K562 (cell line): ENCODE measurements around the gene OPCML.

Experiments
- CBX5 ChIP-seq: IDR thresholded peaks from 2 replicates; pipeline ENCODE4 v1.6.1; 2014; ENCODE audit warnings: low read depth, borderline replicate concordance
- EP300 ChIP-seq: IDR thresholded peaks from 2 replicates; pipeline ENCODE4 v1.6.1; 2012; ENCODE audit warnings: low read length, improper control_type of control experiment
- EZH2 ChIP-seq: IDR thresholded peaks from 2 replicates; pipeline ENCODE4 v1.6.1; 2012; ENCODE audit warnings: low read depth, mild to moderate bottlenecking, inconsistent platforms, low read length, borderline replicate concordance
- KDM1A ChIP-seq, 2 experiments: fragments of 450-650 bp; IDR thresholded peaks; 2 replicates each; pipeline ENCODE4 v1.6.1; 2016; ENCODE audit warnings: mild to moderate bottlenecking in 2 of 2
- L3MBTL2 ChIP-seq: fragments of 450-650 bp; IDR thresholded peaks from 2 replicates; pipeline ENCODE4 v1.6.1; 2016; ENCODE audit warnings: mild to moderate bottlenecking, moderate library complexity
- NCOA1 ChIP-seq: fragments of 450-650 bp; IDR thresholded peaks from 2 replicates; pipeline ENCODE4 v1.6.1; 2016; ENCODE audit warnings: low read depth
- POLR2A ChIP-seq: fragments of 450-650 bp; conservative IDR thresholded peaks from 2 replicates; pipeline ENCODE4 v1.6.1; 2016
- RAD21 ChIP-seq, 2 experiments: fragments of 250-450 bp in 1 of 2; fragments of 450-650 bp in 1 of 2; sonication (Bioruptor Pico) in 1 of 2; formaldehyde crosslinking in 1 of 2; IDR thresholded peaks in 1 of 2; conservative IDR thresholded peaks in 1 of 2; 2 replicates each; pipeline versions ENCODE4 v1.4.0 to v1.8.0; 2020 to 2022; ENCODE audit warnings: mild to moderate bottlenecking in 2 of 2, moderate library complexity in 1 of 2
- STAT5A ChIP-seq: IDR thresholded peaks from 2 replicates; pipeline ENCODE4 v1.6.1; 2012; ENCODE audit warnings: low read length, inconsistent platforms, borderline replicate concordance
- ZNF121 ChIP-seq: sonication (generic); formaldehyde crosslinking; conservative IDR thresholded peaks from 2 replicates; pipeline ENCODE4 v1.8.0; 2022; ENCODE audit warnings: missing genetic modification reagents
- TF ChIP-seq, protein P1 (sequence below), 2 experiments: fragments of 450-650 bp in 1 of 2; sonication (generic) in 1 of 2; formaldehyde crosslinking in 1 of 2; IDR thresholded peaks; 2 replicates each; pipeline versions ENCODE4 v1.7.1 to v1.9.0; 2016 to 2022; ENCODE audit warnings: inconsistent platforms in 1 of 2, mild to moderate bottlenecking in 1 of 2, missing genetic modification reagents in 1 of 2
- TF ChIP-seq, protein P2 (sequence below), 3 experiments: IDR thresholded peaks in 2 of 3; conservative IDR thresholded peaks in 1 of 3; 2 replicates each; pipeline ENCODE4 v1.5.1; 2011 to 2012; ENCODE audit warnings: low read length in 3 of 3, mild to moderate bottlenecking in 3 of 3, control low read depth in 2 of 3, improper control_type of control experiment in 1 of 3, inconsistent platforms in 1 of 3, low read depth in 1 of 3, mixed read lengths in 1 of 3, moderate library complexity in 1 of 3; ENCODE audit not compliant: insufficient read depth in 2 of 3
- TF ChIP-seq, protein P3 (sequence below): sonication (generic); formaldehyde crosslinking; IDR thresholded peaks from 2 replicates; pipeline ENCODE4 v1.8.1; 2022; ENCODE audit warnings: missing genetic modification reagents

DNA sequence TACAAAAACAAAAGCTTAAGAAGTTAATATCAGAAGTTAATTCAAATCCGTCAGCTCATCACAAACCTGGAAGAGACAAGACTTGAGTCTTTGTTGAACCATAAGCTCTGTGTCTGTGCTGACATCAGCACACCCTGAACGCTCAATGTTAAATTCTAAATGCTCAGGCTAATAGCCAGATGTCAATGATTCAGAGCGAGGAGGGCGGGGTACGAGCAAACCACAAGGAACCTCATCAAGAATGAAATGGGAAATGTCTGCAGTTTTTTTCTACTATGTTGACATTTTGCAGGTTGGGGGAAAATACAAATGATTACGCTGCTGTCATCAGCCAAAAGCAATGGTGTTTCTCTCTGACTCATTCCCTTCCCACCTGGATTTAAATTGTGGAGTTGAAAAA is 1104.7 kb downstream of the OPCML start:
- no peak for TF ChIP-seq NCOA1
- TF ChIP-seq ZNF121 (CRISPR knock-in tag), result no peak
- TF ChIP-seq KDM1A (IDR thresholded peaks at IDR 0.05), result no peak
- no peak for TF ChIP-seq RAD21 (CRISPR knock-in tag; conservative IDR thresholded peaks at IDR 0.05 in 1 of 2, IDR thresholded peaks at IDR 0.05 in 1 of 2)
- no peak for TF ChIP-seq EZH2
- TF ChIP-seq POLR2A, result no peak
- TF ChIP-seq, protein P1, sequence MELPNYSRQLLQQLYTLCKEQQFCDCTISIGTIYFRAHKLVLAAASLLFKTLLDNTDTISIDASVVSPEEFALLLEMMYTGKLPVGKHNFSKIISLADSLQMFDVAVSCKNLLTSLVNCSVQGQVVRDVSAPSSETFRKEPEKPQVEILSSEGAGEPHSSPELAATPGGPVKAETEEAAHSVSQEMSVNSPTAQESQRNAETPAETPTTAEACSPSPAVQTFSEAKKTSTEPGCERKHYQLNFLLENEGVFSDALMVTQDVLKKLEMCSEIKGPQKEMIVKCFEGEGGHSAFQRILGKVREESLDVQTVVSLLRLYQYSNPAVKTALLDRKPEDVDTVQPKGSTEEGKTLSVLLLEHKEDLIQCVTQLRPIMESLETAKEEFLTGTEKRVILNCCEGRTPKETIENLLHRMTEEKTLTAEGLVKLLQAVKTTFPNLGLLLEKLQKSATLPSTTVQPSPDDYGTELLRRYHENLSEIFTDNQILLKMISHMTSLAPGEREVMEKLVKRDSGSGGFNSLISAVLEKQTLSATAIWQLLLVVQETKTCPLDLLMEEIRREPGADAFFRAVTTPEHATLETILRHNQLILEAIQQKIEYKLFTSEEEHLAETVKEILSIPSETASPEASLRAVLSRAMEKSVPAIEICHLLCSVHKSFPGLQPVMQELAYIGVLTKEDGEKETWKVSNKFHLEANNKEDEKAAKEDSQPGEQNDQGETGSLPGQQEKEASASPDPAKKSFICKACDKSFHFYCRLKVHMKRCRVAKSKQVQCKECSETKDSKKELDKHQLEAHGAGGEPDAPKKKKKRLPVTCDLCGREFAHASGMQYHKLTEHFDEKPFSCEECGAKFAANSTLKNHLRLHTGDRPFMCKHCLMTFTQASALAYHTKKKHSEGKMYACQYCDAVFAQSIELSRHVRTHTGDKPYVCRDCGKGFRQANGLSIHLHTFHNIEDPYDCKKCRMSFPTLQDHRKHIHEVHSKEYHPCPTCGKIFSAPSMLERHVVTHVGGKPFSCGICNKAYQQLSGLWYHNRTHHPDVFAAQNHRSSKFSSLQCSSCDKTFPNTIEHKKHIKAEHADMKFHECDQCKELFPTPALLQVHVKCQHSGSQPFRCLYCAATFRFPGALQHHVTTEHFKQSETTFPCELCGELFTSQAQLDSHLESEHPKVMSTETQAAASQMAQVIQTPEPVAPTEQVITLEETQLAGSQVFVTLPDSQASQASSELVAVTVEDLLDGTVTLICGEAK (IDR thresholded peaks at IDR 0.05), result no peak
- TF ChIP-seq, protein P1 (CRISPR knock-in tag; IDR thresholded peaks at IDR 0.05), result no peak
- no peak for TF ChIP-seq L3MBTL2
- TF ChIP-seq STAT5A, result no peak
- no peak for TF ChIP-seq CBX5
- TF ChIP-seq, protein P2, sequence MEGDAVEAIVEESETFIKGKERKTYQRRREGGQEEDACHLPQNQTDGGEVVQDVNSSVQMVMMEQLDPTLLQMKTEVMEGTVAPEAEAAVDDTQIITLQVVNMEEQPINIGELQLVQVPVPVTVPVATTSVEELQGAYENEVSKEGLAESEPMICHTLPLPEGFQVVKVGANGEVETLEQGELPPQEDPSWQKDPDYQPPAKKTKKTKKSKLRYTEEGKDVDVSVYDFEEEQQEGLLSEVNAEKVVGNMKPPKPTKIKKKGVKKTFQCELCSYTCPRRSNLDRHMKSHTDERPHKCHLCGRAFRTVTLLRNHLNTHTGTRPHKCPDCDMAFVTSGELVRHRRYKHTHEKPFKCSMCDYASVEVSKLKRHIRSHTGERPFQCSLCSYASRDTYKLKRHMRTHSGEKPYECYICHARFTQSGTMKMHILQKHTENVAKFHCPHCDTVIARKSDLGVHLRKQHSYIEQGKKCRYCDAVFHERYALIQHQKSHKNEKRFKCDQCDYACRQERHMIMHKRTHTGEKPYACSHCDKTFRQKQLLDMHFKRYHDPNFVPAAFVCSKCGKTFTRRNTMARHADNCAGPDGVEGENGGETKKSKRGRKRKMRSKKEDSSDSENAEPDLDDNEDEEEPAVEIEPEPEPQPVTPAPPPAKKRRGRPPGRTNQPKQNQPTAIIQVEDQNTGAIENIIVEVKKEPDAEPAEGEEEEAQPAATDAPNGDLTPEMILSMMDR (IDR thresholded peaks at IDR 0.05 in 2 of 3, conservative IDR thresholded peaks at IDR 0.05 in 1 of 3; ENCODE audit: insufficient read depth in 2 of 3, low read depth in 1 of 3, low read length in 3 of 3), result no peak
- TF ChIP-seq, protein P3, sequence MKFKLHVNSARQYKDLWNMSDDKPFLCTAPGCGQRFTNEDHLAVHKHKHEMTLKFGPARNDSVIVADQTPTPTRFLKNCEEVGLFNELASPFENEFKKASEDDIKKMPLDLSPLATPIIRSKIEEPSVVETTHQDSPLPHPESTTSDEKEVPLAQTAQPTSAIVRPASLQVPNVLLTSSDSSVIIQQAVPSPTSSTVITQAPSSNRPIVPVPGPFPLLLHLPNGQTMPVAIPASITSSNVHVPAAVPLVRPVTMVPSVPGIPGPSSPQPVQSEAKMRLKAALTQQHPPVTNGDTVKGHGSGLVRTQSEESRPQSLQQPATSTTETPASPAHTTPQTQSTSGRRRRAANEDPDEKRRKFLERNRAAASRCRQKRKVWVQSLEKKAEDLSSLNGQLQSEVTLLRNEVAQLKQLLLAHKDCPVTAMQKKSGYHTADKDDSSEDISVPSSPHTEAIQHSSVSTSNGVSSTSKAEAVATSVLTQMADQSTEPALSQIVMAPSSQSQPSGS (CRISPR knock-in tag), result no peak
- TF ChIP-seq EP300, result no peak
